K562 (cell line): ENCODE measurements around the gene SOWAHB. TPM values are rescaled to one million over a fixed set of nuclear protein-coding genes. Genes with fewer than 3 reads are reported as not detected.

Experiments used
- ATAC-seq: fragments of 200-7000 bp; cut with Tn5 transposase; 3 replicates; pipeline ENCODE4 v1.9.1; 2020; ENCODE audit warnings: moderate library complexity
- BruUV-seq: library from RNA; stranded (reverse); fragments of 400-500 nt; replicated peaks from 2 replicates; lab custom pipeline; 2021; lab: Mats Ljungman, UMichigan
- CTCF ChIA-PET: fragments of 300-600 bp; formaldehyde crosslinking; extraction: SDS; loops from one replicate; lab custom pipeline; 2021; ENCODE audit warnings: low intra/inter-chr PET ratio; lab: Yijun Ruan, JAX
- POLR2A ChIA-PET: fragments of 300-600, 350-650 bp; sonication (Branson Sonifier 250); formaldehyde crosslinking; extraction: SDS; loops from one replicate; lab custom pipeline; 2021; ENCODE audit warnings: antibody characterized with exemption, inconsistent platforms; lab: Yijun Ruan, JAX
- DNase-seq, 4 experiments: peaks; one replicate each; pipeline versions ENCODE4 v3.0.0 to v3.0.0-alpha.2; 2011 to 2018; ENCODE audit warnings: low spot score in 3 of 4, mixed read lengths in 3 of 4; ENCODE audit errors: extremely low read depth in 1 of 4
- FAIRE-seq: peaks from 2 replicates; lab custom pipeline; 2011; peaks lifted over from hg19 to GRCh38; lab: Jason Lieb, UNC
- H2AFZ ChIP-seq: 2 replicates; pipeline ENCODE4 v1.6.0; 2011; ENCODE audit warnings: low read depth, low read length, control low read depth, inconsistent platforms
- H3K27ac ChIP-seq: fragments of 200-600 bp; 3 replicates; pipeline ENCODE4 v1.8.0; 2011; ENCODE audit warnings: low read depth, mild to moderate bottlenecking, control low read depth, inconsistent platforms, low read length, moderate library complexity, mixed read lengths; ENCODE audit errors: extremely low read depth
- H3K27me3 ChIP-seq, 2 experiments: fragments of 300-600 bp in 1 of 2; 2 replicates in 1 of 2; 3 replicates in 1 of 2; pipeline versions ENCODE4 v1.6.0 to v1.8.0; 2011; ENCODE audit warnings: inconsistent platforms in 2 of 2, low read length in 2 of 2, mild to moderate bottlenecking in 1 of 2, mixed read lengths in 1 of 2, moderate library complexity in 1 of 2; ENCODE audit not compliant: control insufficient read depth in 2 of 2, insufficient read depth in 2 of 2
- H3K36me3 ChIP-seq: fragments of 300-600 bp; 3 replicates; pipeline ENCODE4 v1.8.0; 2011; ENCODE audit warnings: mild to moderate bottlenecking, low read length, inconsistent platforms; ENCODE audit not compliant: control insufficient read depth, insufficient read depth
- H3K4me1 ChIP-seq, 2 experiments: fragments of 200-600 bp in 1 of 2; replicated peaks in 1 of 2; 2 replicates in 1 of 2; 3 replicates in 1 of 2; pipeline versions ENCODE4 v1.5.1 to v1.8.0; 2011; ENCODE audit warnings: inconsistent platforms in 2 of 2, low read length in 2 of 2, mild to moderate bottlenecking in 1 of 2, mixed read lengths in 1 of 2, moderate library complexity in 1 of 2; ENCODE audit not compliant: control insufficient read depth in 2 of 2, insufficient read depth in 2 of 2
- H3K4me2 ChIP-seq: 2 replicates; pipeline ENCODE4 v1.6.1; 2011; ENCODE audit warnings: low read length, control low read depth, inconsistent platforms, mixed read lengths; ENCODE audit not compliant: insufficient read depth
- H3K4me3 ChIP-seq: fragments of 200-600 bp; sonication (generic), shearing (Covaris generic); 2 replicates; pipeline ENCODE4 v1.5.1; 2016; ENCODE audit warnings: control low read depth, inconsistent platforms
- H3K79me2 ChIP-seq: fragments of 200-600 bp; 3 replicates; pipeline ENCODE4 v1.8.0; 2011; ENCODE audit warnings: low read length, inconsistent platforms; ENCODE audit not compliant: control insufficient read depth, insufficient read depth
- H3K9ac ChIP-seq, 2 experiments: 2 replicates each; pipeline versions ENCODE4 v1.6.0 to v1.6.1; 2011; ENCODE audit warnings: low read depth in 2 of 2, low read length in 2 of 2, control low read depth in 1 of 2, inconsistent platforms in 1 of 2, mild to moderate bottlenecking in 1 of 2, mixed read lengths in 1 of 2; ENCODE audit not compliant: insufficient read depth in 1 of 2
- H3K9me1 ChIP-seq: one replicate; pipeline ENCODE4 v1.6.0; 2011; ENCODE audit warnings: inconsistent platforms, mild to moderate bottlenecking, low read length, moderate library complexity; ENCODE audit not compliant: control insufficient read depth, insufficient read depth
- H3K9me3 ChIP-seq: replicated peaks from 2 replicates; pipeline ENCODE4 v1.5.1; 2011; ENCODE audit warnings: low read depth, low read length, inconsistent platforms; ENCODE audit not compliant: control insufficient read depth, insufficient read depth
- H4K20me1 ChIP-seq: replicated peaks from 2 replicates; pipeline ENCODE4 v1.6.1; 2011; ENCODE audit warnings: low read length, inconsistent platforms, mixed read lengths; ENCODE audit not compliant: control insufficient read depth, insufficient read depth
- COPS2 ChIP-seq: fragments of 450-650 bp; conservative IDR thresholded peaks from 2 replicates; pipeline ENCODE4 v1.6.1; 2016; ENCODE audit warnings: mild to moderate bottlenecking, moderate library complexity
- FOXK2 ChIP-seq, 2 experiments: fragments of 450-650 bp; IDR thresholded peaks in 1 of 2; conservative IDR thresholded peaks in 1 of 2; 2 replicates each; pipeline ENCODE4 v1.6.1; 2016; ENCODE audit warnings: low read depth in 2 of 2, mild to moderate bottlenecking in 1 of 2
- FOXM1 ChIP-seq, 2 experiments: fragments of 450-650 bp in 1 of 2; sonication (generic) in 1 of 2; formaldehyde crosslinking in 1 of 2; IDR thresholded peaks; 2 replicates each; pipeline versions ENCODE4 v1.6.1 to v1.9.0; 2017 to 2022; ENCODE audit warnings: low read depth in 2 of 2, mild to moderate bottlenecking in 2 of 2, missing genetic modification reagents in 1 of 2, moderate library complexity in 1 of 2
- FOXP1 ChIP-seq: sonication (generic); formaldehyde crosslinking; IDR thresholded peaks from 2 replicates; pipeline ENCODE4 v1.8.0; 2022; ENCODE audit warnings: mild to moderate bottlenecking, missing genetic modification reagents
- GATA2 ChIP-seq: sonication (generic); formaldehyde crosslinking; IDR thresholded peaks from 2 replicates; pipeline ENCODE4 v1.4.0; 2020; ENCODE audit warnings: mild to moderate bottlenecking, missing genetic modification reagents
- MIER1 ChIP-seq: fragments of 450-650 bp; IDR thresholded peaks from 2 replicates; pipeline ENCODE4 v1.6.1; 2016; ENCODE audit warnings: antibody characterized with exemption, mild to moderate bottlenecking, low read depth
- POLR2B ChIP-seq: fragments of 450-650 bp; IDR thresholded peaks from 2 replicates; pipeline ENCODE4 v1.6.1; 2018; ENCODE audit warnings: low read depth; ENCODE audit not compliant: partially characterized antibody
- SIRT6 ChIP-seq: IDR thresholded peaks from one replicate; pipeline ENCODE4 v1.6.1; 2012; ENCODE audit warnings: low read depth, mild to moderate bottlenecking, control low read depth, inconsistent platforms, low read length, moderate library complexity
- SMARCA5 ChIP-seq: fragments of 450-650 bp; IDR thresholded peaks from 2 replicates; pipeline ENCODE4 v1.6.1; 2016
- SRSF1 ChIP-seq: fragments of 200-400 bp; formaldehyde crosslinking; IDR thresholded peaks from 2 replicates; pipeline ENCODE4 v1.6.1; 2017; ENCODE audit warnings: mild to moderate bottlenecking, low read depth, low read length, moderate library complexity
- U2AF1 ChIP-seq: fragments of 200-400 bp; formaldehyde crosslinking; optimal IDR thresholded peaks from 2 replicates; pipeline ENCODE3; 2017; ENCODE audit warnings: mild to moderate bottlenecking, low read depth, low read length, moderate library complexity
- ZNF239 ChIP-seq: fragments of 250-450 bp; sonication (Bioruptor Pico); IDR thresholded peaks from 2 replicates; pipeline ENCODE4 v1.4.0; 2020; ENCODE audit warnings: mild to moderate bottlenecking
- in situ Hi-C: fragments of 300-500 bp; cut with MboI; formaldehyde crosslinking; loops from 4 replicates; pipeline ENCODE4 v1.15.0; 2018; ENCODE audit warnings: inconsistent platforms, mixed read lengths
- intact Hi-C: fragments of 100-400 bp; cut with micrococcal nuclease; formaldehyde crosslinking; loops from 2 replicates; pipeline ENCODE4 v1.14.2; 2022
- polyA plus RNA-seq, 8 experiments: library from polyadenylated mRNA; depleted of rRNA in 4 of 8; stranded (reverse) in 5 of 8; unstranded in 3 of 8; fragments of >200 nt; fragmentation: Nextera tagmentation in 2 of 8; fragmentation: Illumina TruSeq in 1 of 8; extraction: Ambion mirVana in 2 of 8; extraction: Trizol in 1 of 8; gene quantifications; 2 replicates each; pipeline versions ENCODE4 v1.2.1 to v1.2.3, GENCODE V29; 2011 to 2014; ENCODE audit warnings: inconsistent platforms in 1 of 8, missing spikeins in 1 of 8
- total RNA-seq, 7 experiments: library from RNA; depleted of rRNA in 6 of 7; stranded (reverse); fragments of >200 nt in 6 of 7; fragmentation: Illumina TruSeq in 2 of 7; extraction: Trizol in 2 of 7; gene quantifications; 2 replicates each; pipeline versions ENCODE4 v1.2.1 to v1.2.3, GENCODE V29; 2011 to 2021; ENCODE audit warnings: low replicate concordance in 1 of 7
- TF ChIP-seq, protein P1 (sequence below): IDR thresholded peaks from 2 replicates; pipeline ENCODE4 v1.6.1; 2011; ENCODE audit not compliant: insufficient read length; ENCODE audit errors: extremely low read depth
- TF ChIP-seq, protein P2 (sequence below): fragments of 450-650 bp; formaldehyde crosslinking; IDR thresholded peaks from 2 replicates; pipeline ENCODE4 v1.4.0; 2020; ENCODE audit warnings: mild to moderate bottlenecking, moderate library complexity
- TF ChIP-seq, protein P3 (sequence below): sonication (generic); formaldehyde crosslinking; IDR thresholded peaks from 2 replicates; pipeline ENCODE4 v1.8.0; 2022; ENCODE audit warnings: mild to moderate bottlenecking, missing genetic modification reagents
- TF ChIP-seq, protein P4 (sequence below): fragments of 450-650 bp; formaldehyde crosslinking; IDR thresholded peaks from 2 replicates; pipeline ENCODE4 v1.4.0; 2022; ENCODE audit warnings: missing genetic modification characterization

The SOWAHB gene
- total and polyA plus RNA-seq, 9 of the 15 experiments (the other 6 are each of a cell fraction or from before 2014, with no cell fraction given): not detected

DNA sequence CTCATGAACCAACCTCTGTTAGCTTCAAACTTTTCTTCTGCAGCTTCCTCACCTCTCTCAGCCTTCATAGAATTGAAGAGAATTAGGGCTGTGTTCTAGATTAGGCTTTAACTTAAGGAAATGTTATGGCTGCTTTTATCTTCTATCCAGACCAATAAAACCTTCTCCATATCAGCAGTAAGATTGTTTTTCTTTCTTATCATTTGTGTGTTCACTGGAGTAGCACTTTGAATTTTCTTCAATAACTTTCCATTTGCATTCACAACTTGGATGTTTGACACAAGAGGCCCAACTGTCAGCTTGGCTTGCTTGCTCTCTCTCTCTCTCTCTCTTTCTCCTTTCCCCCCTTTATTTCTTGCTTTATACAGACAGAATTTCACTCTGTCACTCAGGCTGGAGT lies 22.8 kb upstream of the SOWAHB start:
- no peaks in the 10 kb centered on the region for H3K36me3 ChIP-seq
- H3K27ac ChIP-seq: no peak overlapping the region
- H2AFZ ChIP-seq: no peak overlapping the region
- no peaks in the 10 kb centered on the region for H3K27me3 ChIP-seq
- ATAC-seq (no peak), DNase-seq (no peak), FAIRE-seq (no peak)
- intact Hi-C loops (no loop called here), in situ Hi-C loops (no loop called here)
- ChIA-PET POLR2A (interaction anchor here (0.8 to 1.5 kb wide), 2 partner anchors 23 to 24 kb away, joined by 3 to 6 read pairs; no protein-coding TSS in a partner anchor), CTCF (no interaction called here)
- H3K79me2 ChIP-seq: no peaks in the 10 kb centered on the region
- H3K4me2 ChIP-seq: no peak overlapping the region
- H4K20me1 ChIP-seq: no peaks in the 10 kb centered on the region
- no peaks in the 10 kb centered on the region for H3K9me1 ChIP-seq
- no peaks in the 10 kb centered on the region; a peak in 1 of 5 replicates for H3K4me1 ChIP-seq
- no peak overlapping the region for H3K4me3 ChIP-seq
- no peaks in the 10 kb centered on the region for H3K9me3 ChIP-seq
- H3K9ac ChIP-seq: no peak overlapping the region
- BruUV-seq: no TSS peak
- no peak for TF ChIP-seq SMARCA5
- TF ChIP-seq GATA2 (CRISPR knock-in tag): no peak
- no peak for TF ChIP-seq COPS2
- TF ChIP-seq, protein P1, sequence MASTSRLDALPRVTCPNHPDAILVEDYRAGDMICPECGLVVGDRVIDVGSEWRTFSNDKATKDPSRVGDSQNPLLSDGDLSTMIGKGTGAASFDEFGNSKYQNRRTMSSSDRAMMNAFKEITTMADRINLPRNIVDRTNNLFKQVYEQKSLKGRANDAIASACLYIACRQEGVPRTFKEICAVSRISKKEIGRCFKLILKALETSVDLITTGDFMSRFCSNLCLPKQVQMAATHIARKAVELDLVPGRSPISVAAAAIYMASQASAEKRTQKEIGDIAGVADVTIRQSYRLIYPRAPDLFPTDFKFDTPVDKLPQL: no peak
- TF ChIP-seq, protein P2, sequence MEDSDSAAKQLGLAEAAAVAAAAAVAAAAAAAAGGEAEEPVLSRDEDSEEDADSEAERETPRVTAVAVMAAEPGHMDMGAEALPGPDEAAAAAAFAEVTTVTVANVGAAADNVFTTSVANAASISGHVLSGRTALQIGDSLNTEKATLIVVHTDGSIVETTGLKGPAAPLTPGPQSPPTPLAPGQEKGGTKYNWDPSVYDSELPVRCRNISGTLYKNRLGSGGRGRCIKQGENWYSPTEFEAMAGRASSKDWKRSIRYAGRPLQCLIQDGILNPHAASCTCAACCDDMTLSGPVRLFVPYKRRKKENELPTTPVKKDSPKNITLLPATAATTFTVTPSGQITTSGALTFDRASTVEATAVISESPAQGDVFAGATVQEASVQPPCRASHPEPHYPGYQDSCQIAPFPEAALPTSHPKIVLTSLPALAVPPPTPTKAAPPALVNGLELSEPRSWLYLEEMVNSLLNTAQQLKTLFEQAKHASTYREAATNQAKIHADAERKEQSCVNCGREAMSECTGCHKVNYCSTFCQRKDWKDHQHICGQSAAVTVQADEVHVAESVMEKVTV: no peak
- no peak for TF ChIP-seq U2AF1
- no peak for TF ChIP-seq FOXM1 (IDR thresholded peaks at IDR 0.05; ENCODE audit: low read depth)
- TF ChIP-seq FOXM1 (CRISPR knock-in tag; IDR thresholded peaks at IDR 0.05; ENCODE audit: low read depth): no peak
- no peak for TF ChIP-seq SRSF1
- TF ChIP-seq, protein P3, sequence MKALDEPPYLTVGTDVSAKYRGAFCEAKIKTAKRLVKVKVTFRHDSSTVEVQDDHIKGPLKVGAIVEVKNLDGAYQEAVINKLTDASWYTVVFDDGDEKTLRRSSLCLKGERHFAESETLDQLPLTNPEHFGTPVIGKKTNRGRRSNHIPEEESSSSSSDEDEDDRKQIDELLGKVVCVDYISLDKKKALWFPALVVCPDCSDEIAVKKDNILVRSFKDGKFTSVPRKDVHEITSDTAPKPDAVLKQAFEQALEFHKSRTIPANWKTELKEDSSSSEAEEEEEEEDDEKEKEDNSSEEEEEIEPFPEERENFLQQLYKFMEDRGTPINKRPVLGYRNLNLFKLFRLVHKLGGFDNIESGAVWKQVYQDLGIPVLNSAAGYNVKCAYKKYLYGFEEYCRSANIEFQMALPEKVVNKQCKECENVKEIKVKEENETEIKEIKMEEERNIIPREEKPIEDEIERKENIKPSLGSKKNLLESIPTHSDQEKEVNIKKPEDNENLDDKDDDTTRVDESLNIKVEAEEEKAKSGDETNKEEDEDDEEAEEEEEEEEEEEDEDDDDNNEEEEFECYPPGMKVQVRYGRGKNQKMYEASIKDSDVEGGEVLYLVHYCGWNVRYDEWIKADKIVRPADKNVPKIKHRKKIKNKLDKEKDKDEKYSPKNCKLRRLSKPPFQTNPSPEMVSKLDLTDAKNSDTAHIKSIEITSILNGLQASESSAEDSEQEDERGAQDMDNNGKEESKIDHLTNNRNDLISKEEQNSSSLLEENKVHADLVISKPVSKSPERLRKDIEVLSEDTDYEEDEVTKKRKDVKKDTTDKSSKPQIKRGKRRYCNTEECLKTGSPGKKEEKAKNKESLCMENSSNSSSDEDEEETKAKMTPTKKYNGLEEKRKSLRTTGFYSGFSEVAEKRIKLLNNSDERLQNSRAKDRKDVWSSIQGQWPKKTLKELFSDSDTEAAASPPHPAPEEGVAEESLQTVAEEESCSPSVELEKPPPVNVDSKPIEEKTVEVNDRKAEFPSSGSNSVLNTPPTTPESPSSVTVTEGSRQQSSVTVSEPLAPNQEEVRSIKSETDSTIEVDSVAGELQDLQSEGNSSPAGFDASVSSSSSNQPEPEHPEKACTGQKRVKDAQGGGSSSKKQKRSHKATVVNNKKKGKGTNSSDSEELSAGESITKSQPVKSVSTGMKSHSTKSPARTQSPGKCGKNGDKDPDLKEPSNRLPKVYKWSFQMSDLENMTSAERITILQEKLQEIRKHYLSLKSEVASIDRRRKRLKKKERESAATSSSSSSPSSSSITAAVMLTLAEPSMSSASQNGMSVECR (CRISPR knock-in tag): no peak
- TF ChIP-seq, protein P4, sequence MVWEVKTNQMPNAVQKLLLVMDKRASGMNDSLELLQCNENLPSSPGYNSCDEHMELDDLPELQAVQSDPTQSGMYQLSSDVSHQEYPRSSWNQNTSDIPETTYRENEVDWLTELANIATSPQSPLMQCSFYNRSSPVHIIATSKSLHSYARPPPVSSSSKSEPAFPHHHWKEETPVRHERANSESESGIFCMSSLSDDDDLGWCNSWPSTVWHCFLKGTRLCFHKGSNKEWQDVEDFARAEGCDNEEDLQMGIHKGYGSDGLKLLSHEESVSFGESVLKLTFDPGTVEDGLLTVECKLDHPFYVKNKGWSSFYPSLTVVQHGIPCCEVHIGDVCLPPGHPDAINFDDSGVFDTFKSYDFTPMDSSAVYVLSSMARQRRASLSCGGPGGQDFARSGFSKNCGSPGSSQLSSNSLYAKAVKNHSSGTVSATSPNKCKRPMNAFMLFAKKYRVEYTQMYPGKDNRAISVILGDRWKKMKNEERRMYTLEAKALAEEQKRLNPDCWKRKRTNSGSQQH (CRISPR knock-in tag): no peak
- TF ChIP-seq ZNF239 (CRISPR knock-in tag): no peak
- no peak for TF ChIP-seq FOXP1
- no peak for TF ChIP-seq SIRT6
- no peak for TF ChIP-seq POLR2B
- TF ChIP-seq FOXK2 (conservative IDR thresholded peaks at IDR 0.05 in 1 of 2, IDR thresholded peaks at IDR 0.05 in 1 of 2; ENCODE audit: low read depth in 2 of 2): no peak
- no peak for TF ChIP-seq MIER1
